ENCODE measurements around the gene NANOGP8. TPM values are rescaled to one million over a fixed set of nuclear protein-coding genes. Genes with fewer than 3 reads are reported as not detected.

NANOGP8 gene
- polyA plus RNA-seq, 1 donor (not counting 4 experiments of a cell fraction or from before 2014, with no cell fraction given) = not detected

- Histone ChIP-seq H3K9me1 (ENCODE audit: control insufficient read depth, extremely low read depth, insufficient read depth, low read length) (no peaks in the 10 kb centered on the region), H3K4me1 (ENCODE audit: control insufficient read depth, extremely low read depth, insufficient read depth, low read length) (peaks cover 14% of the 10 kb centered on the region), H3K9ac (ENCODE audit: control insufficient read depth, extremely low read depth, insufficient read depth, low read length) (no peak overlapping the region), H3K36me3 (ENCODE audit: control insufficient read depth in 2 of 2, extremely low read depth in 1 of 2, insufficient read depth in 2 of 2, low read length in 2 of 2) (no peaks in the 10 kb centered on the region), H3K4me2 (ENCODE audit: control insufficient read depth, extremely low read depth, insufficient read depth, low read depth, low read length) (peak overlapping the region; percentile 61), H2AFZ (ENCODE audit: control insufficient read depth, low read length) (peak overlapping the region; percentile 78), H3K9me3 (ENCODE audit: control insufficient read depth, low read depth, low read length) (no peaks in the 10 kb centered on the region), H3K79me2 (ENCODE audit: control insufficient read depth, insufficient read depth, low read length) (no peaks in the 10 kb centered on the region), H4K20me1 (ENCODE audit: control insufficient read depth, extremely low read depth, insufficient read depth, low read length) (no peaks in the 10 kb centered on the region), H3K4me3 (ENCODE audit: control insufficient read depth in 2 of 3, extremely low read depth in 1 of 3, insufficient read depth in 2 of 3, low read depth in 1 of 3, low read length in 3 of 3) (peak overlapping the region in 1 of 3 experiments; percentile 36), H3K27ac (ENCODE audit: control insufficient read depth, insufficient read depth, low read length) (no peak overlapping the region), H3K27me3 (ENCODE audit: control insufficient read depth, extremely low read depth, insufficient read depth, low read length) (no peaks in the 10 kb centered on the region)
- FAIRE-seq = peak; percentile 62
- dilution Hi-C loops (cut with MboI; ENCODE audit: extremely low pct_ligation_motif_present, low sequenced_read_pairs) = no loop called here
- DNase-seq (ENCODE audit: low read depth, low spot score) = no peak
- no peak for TF ChIP-seq EZH2 (IDR thresholded peaks at IDR 0.05; ENCODE audit: low read length)
Measured at GRCh38 chr15:35061161-35061824, 23.8 kb downstream of the NANOGP8 start.

- H3K9me3 ChIP-seq (ENCODE audit: control insufficient read depth, low read depth, low read length) = no peaks in the 10 kb centered on the region
- H3K36me3 ChIP-seq (ENCODE audit: control insufficient read depth in 2 of 2, extremely low read depth in 1 of 2, insufficient read depth in 2 of 2, low read length in 2 of 2) = no peaks in the 10 kb centered on the region
- dilution Hi-C loops (cut with MboI; ENCODE audit: extremely low pct_ligation_motif_present, low sequenced_read_pairs) = no loop called here
- no peak overlapping the region for H2AFZ ChIP-seq (ENCODE audit: control insufficient read depth, low read length)
- DNase-seq (ENCODE audit: low read depth, low spot score) = no peak
- no peak overlapping the region for H3K27ac ChIP-seq (ENCODE audit: control insufficient read depth, insufficient read depth, low read length)
- no peaks in the 10 kb centered on the region for H3K27me3 ChIP-seq (ENCODE audit: control insufficient read depth, extremely low read depth, insufficient read depth, low read length)
- no peak overlapping the region for H3K9ac ChIP-seq (ENCODE audit: control insufficient read depth, extremely low read depth, insufficient read depth, low read length)
- no peak overlapping the region for H3K4me2 ChIP-seq (ENCODE audit: control insufficient read depth, extremely low read depth, insufficient read depth, low read depth, low read length)
- H3K9me1 ChIP-seq (ENCODE audit: control insufficient read depth, extremely low read depth, insufficient read depth, low read length) = no peaks in the 10 kb centered on the region
- TF ChIP-seq EZH2 (IDR thresholded peaks at IDR 0.05; ENCODE audit: low read length) (no peak), CTCF (optimal IDR thresholded peaks at IDR 0.05 in 1 of 3, IDR thresholded peaks at IDR 0.05 in 1 of 3, conservative IDR thresholded peaks at IDR 0.05 in 1 of 3; ENCODE audit: extremely low read depth in 1 of 3, insufficient read depth in 2 of 3, low read length in 3 of 3) (no peak)
- H3K4me1 ChIP-seq (ENCODE audit: control insufficient read depth, extremely low read depth, insufficient read depth, low read length) = peaks cover 16% of the 10 kb centered on the region
- no peaks in the 10 kb centered on the region for H3K79me2 ChIP-seq (ENCODE audit: control insufficient read depth, insufficient read depth, low read length)
- H3K4me3 ChIP-seq (ENCODE audit: control insufficient read depth in 2 of 3, extremely low read depth in 1 of 3, insufficient read depth in 2 of 3, low read depth in 1 of 3, low read length in 3 of 3) = no peak overlapping the region
- no peaks in the 10 kb centered on the region for H4K20me1 ChIP-seq (ENCODE audit: control insufficient read depth, extremely low read depth, insufficient read depth, low read length)
- no peak for FAIRE-seq
Measured at GRCh38 chr15:35060591-35060990, 24.5 kb downstream of the NANOGP8 start.

All from keratinocyte (primary cell).